ENCODE data around the gene SLC16A2. TPM values are rescaled to one million over a fixed set of nuclear protein-coding genes. Genes with fewer than 3 reads are reported as not detected.

The SLC16A2 gene
- 6.6 and 7.9 TPM in 2 replicates for total RNA-seq (2014; rRNA removed; shearing (Covaris generic))

- peak; percentile 51 for DNase-seq (ENCODE audit: low spot score)
Measured at GRCh38 chrX:74421036-74421739, at the start of gene SLC16A2. Gene SLC16A2, plus strand, starts transcription at chrX:74421493. Its CDS starts 145 bp downstream, at chrX:74421638.

DNA sequence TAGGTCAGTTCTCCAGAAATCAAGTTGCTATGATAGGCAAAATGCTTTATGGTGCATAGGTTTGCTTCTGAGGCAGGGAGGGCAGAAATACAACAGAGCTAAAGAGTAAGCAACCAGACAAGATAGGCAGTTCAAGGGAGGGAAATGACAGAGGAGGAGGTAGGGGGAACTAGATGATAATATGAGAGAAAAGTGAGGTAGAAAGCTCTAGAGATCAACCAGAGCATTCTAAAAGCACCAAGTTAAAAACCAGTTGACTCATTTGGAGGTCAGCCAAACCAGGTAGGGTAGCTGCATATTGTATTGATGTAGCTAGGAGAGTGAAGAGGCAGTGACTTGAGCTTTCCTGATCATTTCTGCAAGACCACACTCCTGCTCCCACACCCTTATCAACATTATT lies 49.0 kb upstream of the SLC16A2 start:
- DNase-seq (ENCODE audit: low spot score): no peak

DNA sequence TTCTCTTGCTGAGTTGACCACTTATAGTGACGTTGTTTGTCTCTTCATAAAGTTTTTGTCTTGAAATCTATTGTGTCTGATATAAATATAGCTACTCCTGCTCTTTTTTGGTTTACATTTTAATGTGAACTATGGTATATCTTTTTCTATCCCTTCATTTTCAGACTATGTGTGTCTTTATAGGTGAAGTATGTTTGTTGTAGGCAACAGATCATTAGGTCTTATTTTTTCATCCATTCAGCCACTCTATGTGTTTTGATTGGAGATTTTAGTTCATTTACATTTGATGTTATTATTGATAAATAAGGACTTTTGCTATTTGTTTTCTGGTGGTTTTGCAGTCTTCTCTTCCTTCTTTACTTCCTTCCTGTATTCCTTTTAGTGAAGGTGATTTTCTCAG lies 44.0 kb upstream of the SLC16A2 start:
- no peak for DNase-seq (ENCODE audit: low spot score)

DNA sequence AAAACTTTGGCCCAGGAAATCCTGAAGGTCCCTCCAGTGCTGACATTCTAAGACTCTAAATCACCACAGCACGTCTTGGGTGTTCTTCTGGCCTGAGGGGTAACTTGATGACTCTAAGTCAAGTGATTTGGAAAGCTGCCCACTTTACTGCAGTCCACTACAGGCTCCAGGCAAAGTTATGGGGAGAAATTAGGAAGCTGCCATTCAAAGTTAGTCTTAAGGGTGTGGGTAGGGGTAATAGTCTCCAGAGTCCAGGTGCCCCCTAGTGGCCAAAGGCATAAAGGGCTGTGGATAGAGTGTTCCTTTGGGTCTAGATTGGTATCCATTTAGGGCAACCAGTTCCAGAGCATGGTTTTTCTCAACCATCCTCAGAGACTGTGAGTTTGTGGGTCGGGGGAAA lies 38.7 kb upstream of the SLC16A2 start:
- DNase-seq (ENCODE audit: low spot score): peak; percentile 79

DNA sequence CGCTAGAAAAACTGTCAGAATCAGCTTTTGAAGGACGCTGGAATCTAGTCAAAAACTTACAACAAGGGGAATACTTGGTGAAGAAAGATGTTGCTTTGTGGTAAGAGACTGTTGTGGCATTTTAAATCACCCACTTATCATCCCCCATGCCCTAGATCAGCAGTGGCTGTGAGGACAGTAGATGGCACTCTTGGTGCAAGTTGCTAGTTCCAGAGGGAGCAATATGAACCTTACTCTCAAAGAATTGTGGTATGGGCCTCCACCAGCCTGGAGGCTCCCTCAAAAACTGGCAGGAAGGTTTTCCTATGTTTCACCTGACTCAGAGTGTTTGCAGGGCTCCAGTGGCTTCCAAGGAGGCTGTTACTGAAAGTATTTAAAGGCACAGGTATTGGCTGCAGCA lies 37.7 kb upstream of the SLC16A2 start:
- DNase-seq (ENCODE audit: low spot score): peak; percentile 32

GRCh38 chrX:74389016-74389722 lies 32.1 kb upstream of the SLC16A2 start:
- DNase-seq (ENCODE audit: low spot score): no peak

DNA sequence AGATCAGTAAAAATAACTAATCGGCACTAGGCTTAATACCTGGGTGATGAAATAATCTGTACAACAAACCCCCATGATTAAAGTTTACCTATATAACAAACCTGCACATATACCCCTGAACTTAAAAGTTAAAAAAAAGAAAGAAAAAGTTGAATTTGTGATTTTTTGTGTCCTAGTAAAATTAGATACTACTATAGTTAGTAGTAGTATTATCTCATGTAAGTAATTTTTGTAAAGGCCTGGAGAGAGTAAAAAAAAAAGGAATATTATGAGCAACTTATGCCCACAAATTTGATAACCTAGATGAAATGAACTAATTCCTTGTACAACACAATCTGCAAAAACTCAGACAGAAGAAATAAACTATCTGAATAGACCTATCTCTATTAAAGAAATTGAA lies 25.7 kb upstream of the SLC16A2 start:
- no peak for DNase-seq (ENCODE audit: low spot score)

GRCh38 chrX:74405973-74406489 lies 15.3 kb upstream of the SLC16A2 start:
- DNase-seq (ENCODE audit: low spot score): no peak

- no peak for DNase-seq (ENCODE audit: low spot score)
Measured at GRCh38 chrX:74408304-74408703, 13.0 kb upstream of the SLC16A2 start.

DNA sequence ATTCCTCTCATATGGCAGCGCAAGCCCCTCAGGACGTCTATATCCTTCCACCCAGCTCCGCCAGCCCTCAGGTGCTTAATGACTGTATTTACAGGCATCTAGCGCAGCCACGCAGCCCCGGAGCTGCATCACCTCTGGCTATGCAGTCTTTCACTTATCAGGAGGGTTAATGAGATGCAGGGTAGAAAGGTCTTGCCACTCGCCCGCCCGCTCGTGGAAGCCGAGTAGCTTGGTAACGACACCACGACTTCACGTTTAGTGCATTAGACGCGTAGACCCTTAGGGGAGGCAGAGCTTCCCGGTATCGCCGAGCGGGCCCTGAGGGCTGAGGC lies 1.5 kb upstream of the SLC16A2 start:
- DNase-seq (ENCODE audit: low spot score): peak; percentile 3

- DNase-seq (ENCODE audit: low spot score): peak; percentile 32
Measured at GRCh38 chrX:74420196-74421035, 877 bp upstream of the SLC16A2 start.

DNA sequence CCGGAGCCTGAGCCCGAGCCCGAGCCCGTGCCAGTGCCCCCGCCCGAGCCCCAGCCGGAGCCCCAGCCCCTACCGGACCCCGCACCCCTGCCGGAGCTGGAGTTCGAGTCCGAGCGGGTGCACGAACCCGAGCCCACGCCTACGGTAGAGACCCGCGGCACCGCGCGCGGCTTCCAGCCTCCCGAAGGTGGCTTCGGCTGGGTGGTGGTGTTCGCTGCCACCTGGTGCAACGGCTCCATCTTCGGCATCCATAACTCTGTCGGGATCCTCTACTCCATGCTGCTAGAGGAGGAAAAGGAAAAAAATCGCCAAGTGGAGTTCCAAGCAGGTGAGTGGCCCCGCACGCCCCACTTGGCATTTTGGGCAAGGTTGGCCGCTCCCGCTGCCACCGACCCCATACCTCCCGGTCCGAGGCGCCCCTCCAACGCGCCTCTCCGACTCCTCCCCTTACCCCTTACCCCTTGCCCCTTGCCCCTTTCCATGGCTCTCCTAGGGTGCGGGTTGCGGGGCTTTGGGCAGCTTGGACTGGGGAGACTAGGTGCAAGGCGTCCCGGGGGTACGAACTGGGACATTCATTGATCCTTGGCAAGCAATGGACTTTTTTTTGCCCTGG lies 553 bp downstream of the SLC16A2 start:
- no peak for DNase-seq (ENCODE audit: low spot score)

GRCh38 chrX:74422576-74423288 lies 1.4 kb downstream of the SLC16A2 start:
- DNase-seq (ENCODE audit: low spot score): no peak

DNA sequence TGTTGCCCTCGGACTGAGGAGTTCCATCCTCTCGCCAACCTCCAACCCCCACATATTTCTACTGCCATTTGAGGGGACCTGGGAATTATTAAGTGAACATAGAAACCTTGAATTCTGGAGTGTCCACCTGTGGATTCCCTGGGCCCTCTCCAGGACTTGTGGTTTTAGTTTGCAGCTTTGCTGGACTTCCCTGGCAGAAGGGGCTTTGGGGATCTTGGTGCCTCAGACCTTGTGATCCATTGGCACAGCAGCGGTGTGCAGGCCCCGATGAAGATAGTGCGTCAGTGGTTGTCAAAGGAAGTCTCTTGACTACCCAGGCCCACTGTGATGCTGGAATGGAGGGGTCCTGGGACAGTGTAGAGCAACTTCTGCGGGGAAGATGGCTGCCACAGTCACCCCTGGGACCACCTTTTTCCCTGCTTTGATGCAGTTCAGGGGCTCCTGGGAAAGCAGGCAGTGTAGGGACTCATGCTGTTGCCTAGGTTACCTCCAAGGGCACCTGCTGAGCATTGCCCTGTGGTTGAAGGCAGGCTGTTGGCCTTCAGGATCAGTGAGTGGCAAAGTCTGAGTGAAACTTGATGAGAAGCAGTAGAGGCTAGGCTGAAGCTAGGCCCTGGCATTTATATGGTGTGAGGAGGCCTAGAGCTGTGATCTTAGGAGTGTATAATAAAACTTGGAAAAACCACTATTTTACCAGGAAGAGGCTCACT lies 2.2 kb downstream of the SLC16A2 start:
- no peak for DNase-seq (ENCODE audit: low spot score)

DNA sequence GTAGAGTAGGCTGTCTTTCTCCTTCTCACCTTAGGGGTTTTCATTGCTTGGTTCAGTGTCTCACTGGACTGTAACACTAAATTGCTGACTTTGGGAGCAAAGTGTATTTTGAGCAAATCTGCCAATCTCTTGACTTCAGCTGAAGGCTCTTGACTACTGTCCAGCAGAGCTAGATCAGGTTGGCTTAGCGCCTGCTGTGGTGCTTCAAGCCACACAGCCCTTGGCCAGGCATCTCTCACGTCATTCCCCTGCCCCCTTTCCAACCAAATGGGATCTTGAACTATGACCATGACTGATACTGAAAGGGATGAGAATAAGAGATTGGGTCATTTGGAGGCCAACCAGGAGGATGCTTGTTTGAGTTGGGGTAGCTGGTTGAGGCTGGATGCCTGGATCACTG lies 4.8 kb downstream of the SLC16A2 start:
- no peak for DNase-seq (ENCODE audit: low spot score)

GRCh38 chrX:74426615-74427014 lies 5.3 kb downstream of the SLC16A2 start:
- DNase-seq (ENCODE audit: low spot score): no peak

DNA sequence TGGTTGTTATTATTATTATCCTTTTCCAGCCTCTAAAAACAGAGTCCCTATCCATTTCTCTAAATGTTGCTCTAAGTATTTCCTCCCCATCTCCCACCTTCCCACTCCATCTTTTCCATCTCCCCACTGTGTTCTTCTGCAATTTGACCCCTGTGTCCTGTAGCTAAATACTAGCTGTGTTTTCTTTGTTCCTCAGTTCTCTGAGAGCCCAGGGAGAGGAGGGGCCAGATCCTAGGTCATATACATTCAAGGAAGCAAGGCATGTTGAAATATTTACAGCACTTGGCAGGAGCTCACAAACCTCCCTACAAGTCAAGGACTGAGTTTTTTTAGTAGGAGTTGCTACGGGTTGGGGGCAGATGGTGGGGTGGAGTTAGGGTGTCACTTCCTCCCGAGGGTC lies 10.5 kb downstream of the SLC16A2 start:
- DNase-seq (ENCODE audit: low spot score): no peak

DNA sequence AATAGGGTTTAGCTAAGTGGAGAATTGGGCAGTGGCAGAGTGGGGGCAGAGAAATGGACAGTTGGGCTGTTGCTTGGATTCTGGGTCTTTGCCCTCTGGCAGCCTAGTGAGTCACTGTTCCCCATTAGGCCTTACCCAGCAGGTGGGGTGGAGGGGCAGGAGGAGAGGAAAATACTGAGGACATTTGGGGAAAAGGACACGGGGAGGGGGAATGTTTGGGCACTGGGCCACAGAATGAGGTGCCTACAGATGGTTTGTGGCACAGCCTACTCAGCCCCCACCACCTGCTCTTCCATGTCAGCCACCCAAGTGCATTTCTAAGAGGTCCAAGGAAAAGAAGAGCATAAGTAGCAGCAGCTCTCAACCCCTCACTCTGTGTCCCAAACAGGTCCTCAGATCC lies 13.0 kb downstream of the SLC16A2 start:
- no peak for DNase-seq (ENCODE audit: low spot score)

- DNase-seq (ENCODE audit: low spot score): no peak
Measured at GRCh38 chrX:74437530-74437929, 16.2 kb downstream of the SLC16A2 start.

- no peak for DNase-seq (ENCODE audit: low spot score)
Measured at GRCh38 chrX:74438764-74439163, 17.5 kb downstream of the SLC16A2 start.

GRCh38 chrX:74445099-74445498 lies 23.8 kb downstream of the SLC16A2 start:
- DNase-seq (ENCODE audit: low spot score): no peak
